ENCODE results near the gene SEC14L6.

The SEC14L6 gene

DNA sequence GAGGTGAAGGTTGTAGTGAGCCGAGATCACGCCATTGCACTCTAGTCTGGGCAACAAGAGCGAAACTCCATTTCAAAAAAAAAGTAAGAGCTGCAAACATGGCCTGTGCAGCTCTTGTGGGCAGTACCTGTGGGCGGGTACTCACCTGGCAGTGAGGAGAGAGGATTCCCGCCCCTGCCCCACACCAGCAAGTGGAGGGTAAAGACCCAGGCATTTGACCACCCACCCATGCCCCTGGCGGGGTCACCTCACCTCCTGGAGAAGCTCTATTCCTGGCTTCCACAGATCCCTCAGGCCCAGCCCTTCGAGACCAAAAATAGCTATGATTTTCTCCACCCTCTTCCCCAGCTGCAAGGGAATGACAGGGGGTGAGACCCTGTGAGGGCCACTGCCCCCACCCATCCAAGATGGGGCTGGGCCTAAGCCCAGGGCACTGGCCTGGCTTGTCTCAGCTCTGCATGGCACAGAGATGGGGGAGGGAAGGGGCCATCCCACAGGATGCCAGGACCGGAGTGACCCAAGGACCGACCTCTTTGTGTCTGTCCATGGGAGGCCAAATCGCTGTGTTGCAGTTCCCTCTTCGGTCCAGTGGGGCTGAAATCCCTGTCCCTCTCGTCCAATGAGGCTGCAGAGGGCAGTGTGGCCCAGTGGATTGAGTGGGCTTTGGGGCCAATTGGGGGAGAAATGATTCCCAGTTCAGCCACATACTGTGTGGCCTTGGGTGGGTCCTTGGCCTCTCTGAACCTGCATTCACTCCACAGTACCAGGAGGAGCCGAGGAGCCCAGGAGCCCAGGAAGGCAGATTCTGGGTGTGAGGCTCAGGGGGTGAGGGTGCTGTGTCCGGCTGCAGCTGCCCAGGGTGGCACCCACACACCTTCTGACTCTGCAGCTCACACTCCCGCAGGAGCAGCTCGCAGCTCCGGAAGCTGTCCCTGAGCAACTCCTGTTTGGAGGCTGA is 14.6 kb downstream of the SEC14L6 start:
- DNase-seq: no peak

DNA sequence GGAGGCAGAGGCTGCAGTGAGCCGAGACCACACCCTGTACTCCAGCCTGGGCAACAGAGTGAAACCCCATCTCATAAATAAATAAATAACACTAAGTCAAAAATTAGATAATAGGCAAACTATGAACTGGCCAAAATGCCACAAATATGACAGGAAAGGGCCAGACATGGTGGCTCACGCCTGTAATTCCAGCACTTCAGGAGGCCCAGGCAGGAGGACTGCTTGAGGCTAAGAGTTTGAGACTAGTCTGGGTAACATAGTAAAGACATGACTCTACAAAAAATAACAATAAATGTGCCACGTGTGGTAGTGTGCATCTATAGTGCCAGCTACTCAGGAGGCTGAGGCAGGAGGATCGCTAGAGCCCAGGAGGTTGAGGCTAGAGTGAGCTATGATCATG is 19.9 kb downstream of the SEC14L6 start:
- no peak for DNase-seq

DNA sequence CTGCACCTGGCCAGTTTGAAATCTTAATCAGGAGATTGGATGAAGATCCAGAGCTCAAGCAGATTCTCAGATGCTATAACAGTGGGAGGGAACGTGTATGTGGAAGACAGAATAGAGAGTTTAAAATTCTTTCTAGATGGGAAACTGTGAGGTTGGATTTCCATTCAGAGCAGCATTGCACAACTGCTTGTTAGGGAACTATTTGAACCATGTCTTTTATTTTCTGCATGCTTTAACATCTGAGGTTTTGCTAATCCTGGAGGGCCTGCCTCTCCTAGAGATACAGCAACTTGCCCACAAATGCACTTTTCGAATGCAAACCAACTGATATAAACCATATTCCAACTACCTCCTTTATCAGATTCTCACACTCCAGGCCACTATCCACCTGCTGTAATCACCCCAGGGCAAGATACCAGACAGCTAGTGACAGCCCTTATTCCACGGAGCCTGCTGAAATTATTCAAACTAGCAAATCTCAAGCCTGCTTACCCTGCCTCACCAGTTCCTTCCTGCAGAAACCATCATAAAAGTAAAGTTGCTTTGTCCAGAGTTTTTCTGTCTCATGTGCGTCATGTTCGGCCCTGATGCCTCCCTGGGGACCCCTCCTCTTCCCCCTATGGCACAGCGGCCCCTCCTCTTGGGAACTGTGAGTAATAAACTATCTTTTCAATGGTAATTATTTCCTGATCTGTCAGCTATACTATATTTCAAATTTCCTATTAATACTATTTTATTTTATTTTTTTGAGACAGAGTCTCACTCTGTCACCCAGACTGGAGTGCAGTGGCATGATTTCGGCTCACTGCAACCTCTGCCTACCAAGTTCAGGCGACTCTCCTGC is 22.7 kb downstream of the SEC14L6 start:
- no peak for DNase-seq

DNA sequence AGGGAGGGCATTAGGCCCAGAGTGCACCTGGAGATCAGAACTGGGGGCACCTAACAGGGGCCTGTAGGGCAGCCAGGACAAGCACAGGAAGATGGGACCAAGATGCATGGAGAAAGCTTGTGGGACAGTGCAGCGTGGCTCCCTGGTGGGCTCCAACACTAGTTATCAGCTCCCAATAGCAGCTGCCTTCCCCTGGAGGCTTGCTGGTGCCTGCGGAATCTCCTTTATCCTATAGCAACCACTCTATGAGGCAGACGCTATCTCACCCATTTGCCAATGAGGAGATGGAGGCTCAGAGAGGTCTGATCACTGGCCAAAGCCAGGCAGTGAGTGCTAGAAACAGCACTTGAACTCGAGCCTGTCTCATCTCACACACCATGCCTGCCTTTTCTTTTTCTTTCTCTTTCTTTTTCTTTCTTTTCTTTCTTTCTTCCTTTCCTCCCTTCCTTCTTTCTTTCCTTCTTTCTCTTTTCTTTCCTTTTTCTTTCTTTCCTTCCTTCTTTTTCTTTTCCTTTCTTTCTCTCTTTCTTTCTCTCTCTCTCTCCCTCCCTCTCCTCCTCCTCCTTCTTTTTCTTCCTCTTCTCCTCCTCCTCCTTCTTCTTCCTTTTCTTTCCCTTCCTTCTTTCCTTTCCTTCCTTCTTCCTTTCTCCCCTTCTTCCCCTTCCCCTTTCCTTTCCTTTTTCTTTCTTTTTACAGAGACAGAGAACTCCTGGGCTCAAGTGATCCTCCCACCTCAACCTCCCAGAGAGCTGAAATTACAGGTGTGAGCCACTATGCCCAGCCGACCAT is 25.0 kb downstream of the SEC14L6 start:
- no peak for DNase-seq

DNA sequence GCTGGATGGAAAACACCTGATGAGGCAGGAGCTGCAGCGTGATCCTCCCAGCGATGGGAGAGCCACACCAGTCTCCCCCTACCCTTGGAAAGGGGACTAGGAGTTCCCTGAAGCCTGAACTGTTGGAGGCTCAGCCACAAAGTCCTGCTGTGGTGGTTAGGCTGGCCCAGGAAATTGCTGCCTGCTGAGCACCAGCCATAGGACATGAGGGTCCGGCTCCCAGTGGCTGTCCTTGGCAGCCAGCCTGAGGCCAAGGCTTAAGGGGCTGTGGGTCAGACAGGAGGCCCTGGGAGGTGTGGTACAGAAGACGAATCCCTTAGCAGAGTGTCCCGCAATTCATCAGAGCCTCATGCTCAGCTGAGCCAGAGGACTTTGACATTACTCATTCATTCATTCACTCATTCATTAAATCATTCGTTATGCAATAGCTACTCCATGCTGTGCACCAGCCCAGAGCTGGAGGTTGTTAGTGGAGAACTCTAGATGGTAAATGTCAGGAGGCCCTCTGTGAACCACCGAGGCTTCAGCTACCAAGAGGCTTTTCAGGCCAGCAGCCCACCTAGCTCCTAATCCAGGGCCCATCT is 26.6 kb downstream of the SEC14L6 start:
- DNase-seq: no peak

DNA sequence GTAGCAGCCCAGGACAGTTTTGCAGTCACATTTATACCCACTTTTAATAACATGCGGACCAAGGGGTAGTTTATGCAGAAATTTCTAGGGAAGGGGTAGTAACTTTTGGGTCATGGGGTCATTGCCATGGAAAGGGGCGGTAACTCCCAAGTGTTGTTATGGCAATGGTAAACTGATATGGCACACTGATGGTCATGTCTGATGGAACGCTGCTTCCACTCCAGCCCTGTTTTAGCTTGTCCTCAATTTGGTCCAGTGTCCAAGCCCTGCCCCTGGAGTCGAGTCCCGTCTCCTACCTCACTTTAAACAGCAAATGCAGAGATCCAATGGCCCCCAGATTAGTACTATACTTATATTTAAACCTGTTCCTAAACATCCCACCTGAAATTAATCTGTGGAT is 29.8 kb downstream of the SEC14L6 start:
- no peak for DNase-seq

DNA sequence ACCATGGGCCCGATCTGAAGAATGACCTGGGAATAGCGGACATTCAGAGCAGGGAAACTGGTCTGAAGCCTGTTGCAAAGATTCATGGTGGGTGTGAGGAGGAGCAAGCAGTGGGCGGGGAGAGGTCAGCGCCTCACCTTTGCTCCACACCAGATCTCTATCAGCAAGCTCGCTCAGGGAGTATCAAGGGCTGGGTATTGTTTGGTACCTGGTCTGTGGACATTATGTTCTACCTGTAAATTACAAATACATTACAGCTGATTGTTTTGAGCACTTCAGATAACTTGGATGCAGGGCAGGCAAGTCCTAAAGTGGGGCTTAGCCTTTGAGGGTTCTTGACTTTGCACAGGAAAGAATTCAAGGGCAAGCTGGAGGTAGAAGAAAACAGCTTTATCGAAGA is 30.3 kb downstream of the SEC14L6 start:
- DNase-seq: no peak

DNA sequence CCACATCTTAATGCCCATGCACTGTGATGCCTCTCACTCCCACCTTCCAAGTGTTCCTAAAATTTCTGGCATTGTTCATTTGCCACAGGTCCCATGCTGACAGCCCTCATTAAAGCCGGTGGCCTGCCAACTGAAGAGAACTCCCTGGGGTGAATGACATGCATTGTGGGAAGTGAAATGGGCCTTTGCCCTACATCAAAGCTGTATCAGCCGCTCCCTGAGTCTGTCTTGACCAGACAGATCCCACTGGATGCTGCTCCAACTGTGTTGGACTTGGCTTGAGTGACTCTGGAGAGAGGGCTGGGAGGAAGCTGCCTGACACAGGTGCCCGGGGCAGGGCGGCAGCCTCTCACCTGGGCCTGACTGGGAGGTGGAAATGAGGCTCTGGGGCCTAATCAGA is 32.3 kb downstream of the SEC14L6 start:
- no peak for DNase-seq

DNA sequence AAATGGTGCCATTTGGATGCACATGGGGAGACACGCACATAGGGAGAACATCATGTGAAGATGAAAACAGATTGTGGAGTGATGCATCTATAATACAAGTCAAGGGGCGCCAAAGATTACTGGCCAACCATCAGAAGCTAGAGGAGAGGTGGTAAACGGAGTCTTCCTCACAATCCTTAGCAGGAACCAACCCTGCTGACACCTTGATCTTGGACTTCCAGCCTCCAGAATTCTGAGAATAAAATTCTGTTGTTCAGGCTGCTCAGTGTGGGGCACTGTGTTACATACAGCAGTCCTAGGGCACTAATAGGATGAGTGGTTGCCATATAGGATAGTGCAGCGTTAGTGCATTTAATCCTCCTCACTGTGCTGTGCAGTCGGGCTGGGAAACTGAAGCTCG is 33.1 kb downstream of the SEC14L6 start:
- no peak for DNase-seq

DNA sequence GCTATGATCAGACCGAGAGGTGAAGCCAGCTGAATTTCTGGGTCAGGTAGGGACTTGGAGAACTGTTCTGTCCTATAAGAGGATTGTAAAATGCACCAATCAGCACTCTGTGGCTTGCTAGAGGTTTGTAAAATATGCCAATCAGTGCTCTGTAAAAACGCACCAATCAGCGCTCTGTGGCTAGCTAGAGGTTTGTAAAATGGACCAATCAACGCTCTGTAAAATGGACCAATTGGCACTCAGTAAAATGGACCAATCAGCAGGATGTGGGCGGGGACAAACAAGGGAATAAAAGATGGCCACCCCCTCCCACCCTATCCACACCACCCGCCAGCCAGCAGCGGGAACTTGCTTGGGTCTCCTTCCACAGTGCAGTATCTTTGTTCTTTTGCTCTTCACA is 34.6 kb downstream of the SEC14L6 start:
- DNase-seq: no peak

DNA sequence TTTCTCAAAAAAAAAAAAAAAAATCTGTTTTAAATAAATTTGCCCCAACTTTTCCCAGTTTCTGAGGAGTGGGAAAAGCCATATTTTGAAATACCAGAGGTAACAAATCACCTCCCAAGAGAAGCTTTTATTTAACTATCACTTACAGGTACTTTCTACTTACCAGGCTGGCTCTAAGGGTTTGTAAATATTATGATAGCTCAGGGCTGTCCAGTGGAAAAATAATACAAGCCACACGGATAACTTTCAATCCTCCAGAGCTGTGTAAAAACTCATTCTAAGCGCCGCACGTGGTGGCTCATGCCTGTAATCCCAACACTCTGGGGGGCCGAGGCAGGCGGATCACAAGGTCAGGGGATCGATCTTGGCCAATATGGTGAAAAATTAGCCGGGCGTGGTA is 35.4 kb downstream of the SEC14L6 start:
- DNase-seq: peak; percentile 6

DNA sequence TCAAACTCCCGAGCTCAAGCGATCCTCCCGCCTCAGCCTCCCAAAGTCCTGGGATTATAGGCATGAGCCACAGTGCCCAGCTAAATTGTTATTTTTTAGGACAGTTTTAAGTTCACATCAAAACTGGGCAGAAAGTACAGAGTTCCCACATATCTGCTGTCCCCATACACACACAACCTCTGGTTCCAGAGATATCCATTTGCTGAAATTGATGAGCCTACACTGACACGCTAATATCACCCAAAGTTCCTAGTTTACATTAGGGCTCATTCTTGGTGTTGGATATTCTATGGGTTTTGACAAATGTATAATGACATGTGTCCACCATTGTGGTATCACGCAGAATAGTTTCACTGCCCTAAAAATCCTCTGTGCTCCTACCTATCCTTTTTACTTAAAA is 38.3 kb downstream of the SEC14L6 start:
- no peak for DNase-seq

DNA sequence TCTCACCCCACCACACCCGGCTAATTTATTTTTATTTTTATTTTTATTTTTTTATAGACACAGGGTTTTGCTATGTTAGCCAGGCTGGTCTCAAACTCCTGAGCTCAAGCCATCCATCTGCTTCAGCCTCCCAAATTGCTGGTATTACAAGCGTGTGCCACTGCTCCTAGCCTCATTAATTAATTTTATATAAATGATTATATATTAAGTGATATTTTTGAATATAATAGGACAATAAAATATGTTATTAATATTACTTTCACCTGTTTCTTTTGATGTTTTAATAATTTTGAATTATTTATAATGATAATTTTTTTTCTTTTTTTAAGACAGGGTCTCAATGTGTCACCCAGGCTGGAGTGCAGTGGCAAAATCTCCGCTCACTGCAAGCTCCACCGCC is 38.9 kb downstream of the SEC14L6 start:
- no peak for DNase-seq

DNA sequence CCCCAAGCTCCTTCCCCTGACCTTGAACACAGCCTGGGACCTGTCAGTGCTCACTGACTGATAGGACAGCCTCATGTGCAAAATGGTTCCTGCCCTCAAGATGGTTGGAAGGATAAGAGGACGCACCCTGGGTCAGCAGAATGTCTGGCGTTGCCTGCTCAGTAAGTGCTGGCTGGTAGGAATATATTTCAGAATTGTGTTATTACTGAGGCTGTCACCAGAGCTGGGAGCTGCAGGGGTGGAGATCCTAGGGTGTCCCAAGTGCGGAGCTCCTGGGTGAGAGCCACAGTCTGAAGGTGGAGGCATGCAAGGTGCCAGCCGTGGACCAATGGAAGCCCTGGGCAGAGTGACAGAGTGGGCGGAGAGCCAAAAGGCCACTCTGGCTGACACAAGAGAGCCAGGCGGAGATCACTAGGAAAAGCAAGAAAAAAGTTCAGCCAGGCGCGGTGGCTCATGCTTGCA is 40.0 kb downstream of the SEC14L6 start:
- no peak for DNase-seq

DNA sequence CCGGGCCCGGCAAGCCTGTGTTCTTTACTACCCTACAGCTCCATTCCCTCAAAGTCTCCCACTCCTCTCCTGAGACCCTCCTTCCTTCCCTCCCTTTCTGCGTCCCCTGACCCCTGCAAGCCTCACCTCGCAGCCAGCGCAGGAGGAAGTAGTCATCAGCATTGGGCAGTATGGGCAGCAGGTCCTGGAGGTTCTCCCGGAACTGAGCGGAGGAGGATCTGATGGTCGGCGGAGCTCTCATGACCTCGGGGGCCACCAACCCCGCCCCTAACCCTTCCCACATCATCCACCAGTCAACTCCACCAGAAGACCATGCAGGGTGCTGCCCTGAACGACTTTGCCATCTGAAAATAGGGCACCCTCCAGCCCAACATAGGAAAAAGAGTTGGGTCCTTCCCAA is 43.0 kb downstream of the SEC14L6 start:
- no peak for DNase-seq

DNA sequence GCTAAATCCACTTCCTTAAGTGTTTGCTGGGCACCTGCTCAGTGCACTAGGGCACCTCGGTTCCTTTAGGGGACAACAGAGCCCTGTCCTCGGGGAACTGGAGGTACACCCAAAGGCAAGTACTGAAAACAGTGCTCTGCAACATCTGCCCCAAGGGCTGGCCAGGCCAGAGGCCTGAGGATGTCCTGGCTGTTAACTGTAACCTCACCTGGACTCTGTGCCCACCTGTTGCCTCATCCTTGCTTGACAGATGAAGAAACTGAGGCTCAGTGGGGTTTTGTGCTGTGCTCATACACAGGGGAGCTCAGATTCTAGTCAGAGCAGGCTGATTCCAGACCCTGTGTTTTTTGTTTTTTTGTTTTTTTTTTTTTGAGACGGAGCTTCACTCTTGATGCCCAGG is 43.6 kb downstream of the SEC14L6 start:
- no peak for DNase-seq

DNA sequence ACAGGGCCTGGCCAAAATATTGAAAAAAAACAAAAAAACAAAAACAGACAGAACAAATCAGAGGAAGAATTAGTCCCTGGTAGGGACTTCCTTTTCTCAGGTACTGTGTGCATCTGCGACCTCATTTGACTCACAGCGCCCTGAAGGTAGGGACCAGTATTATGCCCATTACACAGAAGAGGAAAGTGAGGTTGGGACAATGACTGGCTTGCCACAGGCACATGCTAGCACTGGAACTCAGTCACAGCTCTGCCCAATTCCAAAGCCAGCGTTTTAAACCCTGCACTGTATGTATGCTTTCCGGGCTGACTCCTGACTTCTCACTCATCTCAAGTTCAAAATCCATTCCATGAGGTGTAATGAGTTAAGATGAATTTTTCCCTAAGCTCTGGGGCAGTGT is 44.4 kb downstream of the SEC14L6 start:
- no peak for DNase-seq

DNA sequence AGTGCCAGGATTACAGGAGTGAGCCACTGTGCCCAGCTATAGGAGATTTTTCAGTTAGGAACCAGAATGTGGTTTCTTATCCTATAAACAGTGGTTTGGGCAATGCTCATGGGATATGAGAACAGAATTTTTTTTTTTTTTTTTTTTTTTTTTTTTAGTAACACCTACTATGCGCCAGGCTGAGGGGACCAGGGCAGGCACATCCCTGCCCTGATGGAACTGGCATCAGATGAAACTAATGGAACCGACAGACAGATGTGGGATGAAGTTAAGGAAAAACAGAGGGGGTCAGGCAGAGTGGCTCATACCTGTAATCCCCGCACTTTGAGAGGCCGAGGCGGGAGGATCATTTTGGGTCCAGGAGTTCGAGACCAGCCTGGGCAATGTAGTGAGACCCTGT is 45.9 kb downstream of the SEC14L6 start:
- no peak for DNase-seq

DNA sequence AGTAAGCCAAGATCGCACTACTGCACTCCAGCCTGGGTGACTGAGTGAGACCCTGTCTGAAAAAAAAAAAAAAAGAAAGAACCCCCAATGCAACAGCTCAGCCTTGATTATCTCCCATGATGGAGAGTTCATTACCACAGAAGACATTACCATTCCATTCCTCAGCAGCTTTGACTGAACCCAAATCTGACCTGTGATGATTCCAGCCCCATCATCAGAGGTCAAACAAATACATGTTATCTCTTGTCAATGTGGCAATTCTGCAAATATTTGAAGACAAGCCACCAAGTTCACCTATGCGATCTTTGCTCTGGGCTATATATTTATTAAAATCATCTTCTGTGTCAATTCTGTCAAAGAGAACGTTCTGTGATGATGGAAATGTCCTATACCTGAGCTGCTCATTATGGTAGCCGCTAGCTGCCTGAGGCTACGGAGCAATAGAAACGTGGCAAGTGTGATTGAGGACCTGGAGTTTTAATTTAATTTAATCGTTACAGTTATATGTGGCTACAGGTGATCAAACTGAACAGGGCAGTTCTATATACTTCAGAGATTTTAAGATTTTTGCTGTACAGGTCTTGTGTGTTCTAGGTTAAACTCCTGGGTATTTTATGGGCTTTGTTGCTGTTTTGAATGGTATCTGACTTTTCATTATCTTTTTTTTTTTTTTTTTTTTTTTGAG is 48.9 kb downstream of the SEC14L6 start:
- DNase-seq: no peak

DNA sequence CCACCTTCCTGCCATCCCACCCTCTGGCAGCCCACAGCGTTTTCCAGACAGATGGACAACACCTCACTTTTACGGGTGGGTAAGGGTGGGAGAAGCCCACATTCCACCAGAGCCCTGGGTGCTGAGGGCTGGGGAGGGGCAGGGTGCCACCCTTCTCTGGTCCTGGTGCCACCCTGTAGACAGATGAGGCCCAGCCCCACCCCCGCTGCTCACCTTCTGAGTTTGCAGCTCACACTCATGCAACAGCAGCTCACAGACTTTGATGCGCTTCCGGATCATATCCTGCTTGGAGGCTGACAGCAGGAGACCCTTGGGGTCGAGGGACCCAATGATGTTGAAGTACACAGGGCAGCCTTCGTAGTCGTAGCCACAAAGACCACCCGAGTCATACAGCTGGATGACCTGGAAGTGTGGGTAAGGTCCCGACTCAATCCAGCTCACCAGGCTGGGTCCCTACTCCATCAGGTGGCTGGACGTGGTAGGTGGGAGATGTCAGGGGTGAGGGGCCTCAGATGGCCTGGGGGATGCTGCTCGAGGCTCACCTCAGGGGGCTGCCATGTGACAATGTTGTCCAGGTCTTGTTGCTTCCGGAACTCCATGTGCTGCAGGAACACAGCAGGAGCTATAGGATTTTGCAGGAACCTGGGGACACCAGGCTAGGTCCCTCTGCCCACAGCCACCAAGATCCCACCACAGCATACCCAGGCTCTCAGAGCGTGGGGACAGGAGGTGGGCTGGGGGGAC is 51.3 kb downstream of the SEC14L6 start:
- no peak for DNase-seq

DNA sequence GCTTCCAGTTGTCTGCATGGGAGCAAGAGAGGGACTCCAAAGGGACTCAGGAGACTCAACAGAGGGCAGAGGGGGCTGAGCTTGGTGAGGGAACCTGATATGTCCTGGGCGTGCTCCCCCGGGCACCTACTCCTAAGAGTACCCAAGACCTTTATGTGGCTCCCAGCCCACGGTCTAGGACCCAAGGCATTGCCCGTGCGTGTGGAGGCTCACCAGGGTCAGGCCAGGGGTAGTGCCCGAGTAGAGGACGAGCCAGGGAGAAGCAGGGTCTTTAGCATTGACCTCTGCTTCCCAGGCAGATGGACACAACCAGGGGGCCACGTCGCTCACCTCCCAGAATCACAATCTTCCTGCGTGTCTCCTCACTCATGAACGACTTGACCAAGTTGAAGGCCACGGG is 54.4 kb downstream of the SEC14L6 start:
- no peak for DNase-seq
